SK-N-MC (cell line): ENCODE results near the gene SEMA6A.

Experiments used
- EZH2 ChIP-seq: fragments of 200-600 bp; sonication (generic); IDR thresholded peaks from one replicate; pipeline ENCODE4 v1.6.1; 2017; ENCODE audit warnings: antibody characterized with exemption
- POLR2AphosphoS5 ChIP-seq: IDR thresholded peaks from 2 replicates; pipeline ENCODE4 v1.6.1; 2012; ENCODE audit warnings: mild to moderate bottlenecking, low read depth, low read length, borderline replicate concordance

DNA sequence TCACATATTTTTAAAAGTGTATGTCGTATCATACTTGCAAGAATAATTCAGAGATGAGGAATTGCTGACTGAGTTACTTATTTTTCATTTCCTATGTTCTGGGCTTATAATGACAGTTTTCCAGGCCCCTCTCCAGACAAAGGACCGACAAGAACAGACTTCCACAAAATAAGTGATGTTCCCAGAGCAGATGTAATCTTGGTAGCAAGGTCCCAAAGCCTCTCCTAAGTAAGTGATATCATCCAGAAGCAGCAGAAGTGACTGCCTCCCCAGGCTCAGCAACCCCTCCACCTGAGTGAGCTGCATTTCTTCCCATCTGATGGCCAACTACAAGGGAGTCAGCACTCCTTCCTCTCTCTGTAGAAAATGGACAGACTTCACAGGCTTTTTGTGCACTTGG, 57.1 kb downstream of the SEMA6A start:
- TF ChIP-seq EZH2 (no peak), POLR2AphosphoS5 (no peak)
